ENCODE measurements around the gene DCD.

DNA sequence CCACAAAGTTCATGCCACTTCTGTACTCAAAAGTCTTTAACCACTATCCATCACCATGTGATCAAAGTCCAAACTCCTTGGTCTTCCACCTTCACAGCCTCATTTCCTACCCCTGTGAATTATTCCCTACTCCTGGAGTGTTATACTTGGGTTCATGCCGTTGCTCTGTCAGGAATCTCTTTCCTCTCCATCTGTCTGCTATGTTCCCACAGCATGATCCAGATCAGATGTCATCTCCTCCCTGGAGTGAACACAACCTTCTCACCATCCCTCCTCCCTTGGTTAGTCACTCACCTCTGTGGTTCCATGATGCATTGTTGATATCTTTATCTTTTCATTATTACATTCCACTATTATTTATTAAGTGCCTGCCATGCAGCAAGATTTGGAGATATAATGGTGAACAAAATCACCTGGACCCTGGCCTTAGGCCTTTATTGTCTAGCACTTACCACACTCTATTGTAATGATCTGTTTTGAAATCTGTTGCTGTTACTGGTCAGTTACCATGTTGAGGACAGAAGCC is 35.9 kb downstream of the DCD start:
- TF ChIP-seq EZH2 (IDR thresholded peaks at IDR 0.05) (no peak), POLR2AphosphoS5 (IDR thresholded peaks at IDR 0.05; ENCODE audit: borderline replicate concordance, low read depth, low read length) (no peak), FOXP2 (optimal IDR thresholded peaks at IDR 0.05; ENCODE audit: control extremely low read depth, extremely low read length, insufficient read depth) (no peak)
